K562 (cell line): ENCODE data around the gene C2CD4D. TPM values are rescaled to one million over a fixed set of nuclear protein-coding genes. Genes with fewer than 3 reads are reported as not detected.

ENCODE experiments used
- ATAC-seq: fragments of 200-7000 bp; cut with Tn5 transposase; 3 replicates; pipeline ENCODE4 v1.9.1; 2020; ENCODE audit warnings: moderate library complexity
- BruUV-seq: library from RNA; stranded (reverse); fragments of 400-500 nt; replicated peaks from 2 replicates; lab custom pipeline; 2021; lab: Mats Ljungman, UMichigan
- CTCF ChIA-PET: fragments of 300-600 bp; formaldehyde crosslinking; extraction: SDS; loops from one replicate; lab custom pipeline; 2021; ENCODE audit warnings: low intra/inter-chr PET ratio; lab: Yijun Ruan, JAX
- POLR2A ChIA-PET: fragments of 300-600, 350-650 bp; sonication (Branson Sonifier 250); formaldehyde crosslinking; extraction: SDS; loops from one replicate; lab custom pipeline; 2021; ENCODE audit warnings: antibody characterized with exemption, inconsistent platforms; lab: Yijun Ruan, JAX
- DNase-seq, 4 experiments: peaks; one replicate each; pipeline versions ENCODE4 v3.0.0 to v3.0.0-alpha.2; 2011 to 2018; ENCODE audit warnings: low spot score in 3 of 4, mixed read lengths in 3 of 4; ENCODE audit errors: extremely low read depth in 1 of 4
- FAIRE-seq: peaks from 2 replicates; lab custom pipeline; 2011; peaks lifted over from hg19 to GRCh38; lab: Jason Lieb, UNC
- H2AFZ ChIP-seq: 2 replicates; pipeline ENCODE4 v1.6.0; 2011; ENCODE audit warnings: low read depth, low read length, control low read depth, inconsistent platforms
- H3K27ac ChIP-seq: fragments of 200-600 bp; 3 replicates; pipeline ENCODE4 v1.8.0; 2011; ENCODE audit warnings: low read depth, mild to moderate bottlenecking, control low read depth, inconsistent platforms, low read length, moderate library complexity, mixed read lengths; ENCODE audit errors: extremely low read depth
- H3K27me3 ChIP-seq, 2 experiments: fragments of 300-600 bp in 1 of 2; 2 replicates in 1 of 2; 3 replicates in 1 of 2; pipeline versions ENCODE4 v1.6.0 to v1.8.0; 2011; ENCODE audit warnings: inconsistent platforms in 2 of 2, low read length in 2 of 2, mild to moderate bottlenecking in 1 of 2, mixed read lengths in 1 of 2, moderate library complexity in 1 of 2; ENCODE audit not compliant: control insufficient read depth in 2 of 2, insufficient read depth in 2 of 2
- H3K36me3 ChIP-seq: fragments of 300-600 bp; 3 replicates; pipeline ENCODE4 v1.8.0; 2011; ENCODE audit warnings: mild to moderate bottlenecking, low read length, inconsistent platforms; ENCODE audit not compliant: control insufficient read depth, insufficient read depth
- H3K4me1 ChIP-seq, 2 experiments: fragments of 200-600 bp in 1 of 2; replicated peaks in 1 of 2; 2 replicates in 1 of 2; 3 replicates in 1 of 2; pipeline versions ENCODE4 v1.5.1 to v1.8.0; 2011; ENCODE audit warnings: inconsistent platforms in 2 of 2, low read length in 2 of 2, mild to moderate bottlenecking in 1 of 2, mixed read lengths in 1 of 2, moderate library complexity in 1 of 2; ENCODE audit not compliant: control insufficient read depth in 2 of 2, insufficient read depth in 2 of 2
- H3K4me2 ChIP-seq: 2 replicates; pipeline ENCODE4 v1.6.1; 2011; ENCODE audit warnings: low read length, control low read depth, inconsistent platforms, mixed read lengths; ENCODE audit not compliant: insufficient read depth
- H3K4me3 ChIP-seq: fragments of 200-600 bp; sonication (generic), shearing (Covaris generic); 2 replicates; pipeline ENCODE4 v1.5.1; 2016; ENCODE audit warnings: control low read depth, inconsistent platforms
- H3K79me2 ChIP-seq: fragments of 200-600 bp; 3 replicates; pipeline ENCODE4 v1.8.0; 2011; ENCODE audit warnings: low read length, inconsistent platforms; ENCODE audit not compliant: control insufficient read depth, insufficient read depth
- H3K9ac ChIP-seq, 2 experiments: 2 replicates each; pipeline versions ENCODE4 v1.6.0 to v1.6.1; 2011; ENCODE audit warnings: low read depth in 2 of 2, low read length in 2 of 2, control low read depth in 1 of 2, inconsistent platforms in 1 of 2, mild to moderate bottlenecking in 1 of 2, mixed read lengths in 1 of 2; ENCODE audit not compliant: insufficient read depth in 1 of 2
- H3K9me1 ChIP-seq: one replicate; pipeline ENCODE4 v1.6.0; 2011; ENCODE audit warnings: inconsistent platforms, mild to moderate bottlenecking, low read length, moderate library complexity; ENCODE audit not compliant: control insufficient read depth, insufficient read depth
- H3K9me3 ChIP-seq: replicated peaks from 2 replicates; pipeline ENCODE4 v1.5.1; 2011; ENCODE audit warnings: low read depth, low read length, inconsistent platforms; ENCODE audit not compliant: control insufficient read depth, insufficient read depth
- H4K20me1 ChIP-seq: replicated peaks from 2 replicates; pipeline ENCODE4 v1.6.1; 2011; ENCODE audit warnings: low read length, inconsistent platforms, mixed read lengths; ENCODE audit not compliant: control insufficient read depth, insufficient read depth
- ARNT ChIP-seq, 2 experiments: fragments of 450-650 bp; IDR thresholded peaks; 2 replicates each; pipeline ENCODE4 v1.6.1; 2016; ENCODE audit warnings: mild to moderate bottlenecking in 1 of 2
- CEBPB ChIP-seq: fragments of 450-650 bp; IDR thresholded peaks from 2 replicates; pipeline ENCODE4 v1.6.1; 2016; ENCODE audit warnings: missing genetic modification characterization, missing compliant biosample characterization
- VEZF1 ChIP-seq: fragments of 200-800 bp; sonication (Bioruptor generic); IDR thresholded peaks from 2 replicates; pipeline ENCODE4 v1.6.1; 2017; ENCODE audit warnings: missing genetic modification characterization, missing compliant biosample characterization
- ZKSCAN1 ChIP-seq: fragments of 150-350 bp; IDR thresholded peaks from 2 replicates; pipeline ENCODE4 v1.6.1; 2016; ENCODE audit warnings: low read depth, low read length
- ZNF134 ChIP-seq: fragments of 250-450 bp; sonication (Bioruptor Pico); conservative IDR thresholded peaks from 2 replicates; pipeline ENCODE4 v1.4.0; 2020
- WGBS: fragments of 100-300 bp; shearing (Covaris generic); methylation state at CpG from one replicate; pipeline ENCODE4 v1.1.6; 2016; ENCODE audit warnings: low coverage, mixed read lengths; ENCODE audit not compliant: insufficient coverage; ENCODE audit errors: missing lambda C conversion rate; 5-methylcytosine and 5-hydroxymethylcytosine counted together
- in situ Hi-C: fragments of 300-500 bp; cut with MboI; formaldehyde crosslinking; loops from 4 replicates; pipeline ENCODE4 v1.15.0; 2018; ENCODE audit warnings: inconsistent platforms, mixed read lengths
- intact Hi-C: fragments of 100-400 bp; cut with micrococcal nuclease; formaldehyde crosslinking; loops from 2 replicates; pipeline ENCODE4 v1.14.2; 2022
- polyA plus RNA-seq, 8 experiments: library from polyadenylated mRNA; depleted of rRNA in 4 of 8; stranded (reverse) in 5 of 8; unstranded in 3 of 8; fragments of >200 nt; fragmentation: Nextera tagmentation in 2 of 8; fragmentation: Illumina TruSeq in 1 of 8; extraction: Ambion mirVana in 2 of 8; extraction: Trizol in 1 of 8; gene quantifications; 2 replicates each; pipeline versions ENCODE4 v1.2.1 to v1.2.3, GENCODE V29; 2011 to 2014; ENCODE audit warnings: inconsistent platforms in 1 of 8, missing spikeins in 1 of 8
- total RNA-seq, 7 experiments: library from RNA; depleted of rRNA in 6 of 7; stranded (reverse); fragments of >200 nt in 6 of 7; fragmentation: Illumina TruSeq in 2 of 7; extraction: Trizol in 2 of 7; gene quantifications; 2 replicates each; pipeline versions ENCODE4 v1.2.1 to v1.2.3, GENCODE V29; 2011 to 2021; ENCODE audit warnings: low replicate concordance in 1 of 7
- TF ChIP-seq, protein P1 (sequence below), 2 experiments: fragments of 150-350 bp in 1 of 2; IDR thresholded peaks; 2 replicates each; pipeline ENCODE4 v1.6.1; 2012 to 2016; ENCODE audit warnings: low read depth in 2 of 2, low read length in 2 of 2, mild to moderate bottlenecking in 1 of 2, moderate library complexity in 1 of 2
- TF ChIP-seq, protein P2 (sequence below): sonication (generic); formaldehyde crosslinking; IDR thresholded peaks from 2 replicates; pipeline ENCODE4 v1.9.0; 2022; ENCODE audit warnings: mild to moderate bottlenecking, missing genetic modification reagents

Gene C2CD4D
- total and polyA plus RNA-seq, 9 of the 15 experiments (the other 6 are each of a cell fraction or from before 2014, with no cell fraction given): not detected

DNA sequence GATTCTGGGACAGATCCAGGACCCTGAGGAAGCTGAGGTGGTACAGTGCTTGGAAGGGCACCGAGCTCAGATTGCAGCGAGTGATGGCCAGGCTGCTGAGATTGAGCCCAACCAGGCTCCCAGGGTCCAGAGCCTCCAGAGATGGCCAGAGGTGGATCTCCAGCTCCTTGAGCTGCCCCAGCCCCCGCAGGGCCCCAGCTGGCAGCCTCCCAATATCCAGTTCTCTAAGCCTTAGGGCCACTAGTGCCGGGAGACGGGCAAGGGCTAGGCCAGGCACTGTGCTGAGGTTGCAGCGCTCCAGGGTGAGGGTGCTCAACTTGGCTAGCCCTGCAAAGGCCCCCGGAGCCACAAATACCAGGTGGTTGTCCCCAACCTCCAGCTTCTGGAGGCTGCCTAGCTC, 37.8 kb downstream of the C2CD4D start:
- ChIA-PET CTCF (no interaction called here), POLR2A (interaction anchor here (0.5 to 1.8 kb wide), 4 partner anchors 12 to 25 kb away, joined by 3 to 9 read pairs (median 4); partner anchors contain the start of gene TDRKH)
- Histone ChIP-seq H3K4me3 (no peak overlapping the region), H3K27ac (no peak overlapping the region), H3K79me2 (no peaks in the 10 kb centered on the region), H3K9ac (no peak overlapping the region), H3K27me3 (peaks cover 54 to 85% of the 10 kb centered on the region in 2 experiments), H3K9me3 (no peaks in the 10 kb centered on the region), H3K36me3 (no peaks in the 10 kb centered on the region), H4K20me1 (peaks cover 19% of the 10 kb centered on the region), H3K4me2 (no peak overlapping the region), H3K9me1 (no peaks in the 10 kb centered on the region), H2AFZ (no peak overlapping the region), H3K4me1 (peaks cover 0 to 8% of the 10 kb centered on the region in 2 experiments; a peak in 1 of 5 replicates)
- in situ Hi-C loops (no loop called here), intact Hi-C loops (no loop called here)
- no TSS peak for BruUV-seq
- FAIRE-seq (no peak), DNase-seq (no peak), ATAC-seq (no peak)
- TF ChIP-seq CEBPB (tag): no peak
- no peak for TF ChIP-seq VEZF1 (CRISPR knock-in tag)
- TF ChIP-seq, protein P1, sequence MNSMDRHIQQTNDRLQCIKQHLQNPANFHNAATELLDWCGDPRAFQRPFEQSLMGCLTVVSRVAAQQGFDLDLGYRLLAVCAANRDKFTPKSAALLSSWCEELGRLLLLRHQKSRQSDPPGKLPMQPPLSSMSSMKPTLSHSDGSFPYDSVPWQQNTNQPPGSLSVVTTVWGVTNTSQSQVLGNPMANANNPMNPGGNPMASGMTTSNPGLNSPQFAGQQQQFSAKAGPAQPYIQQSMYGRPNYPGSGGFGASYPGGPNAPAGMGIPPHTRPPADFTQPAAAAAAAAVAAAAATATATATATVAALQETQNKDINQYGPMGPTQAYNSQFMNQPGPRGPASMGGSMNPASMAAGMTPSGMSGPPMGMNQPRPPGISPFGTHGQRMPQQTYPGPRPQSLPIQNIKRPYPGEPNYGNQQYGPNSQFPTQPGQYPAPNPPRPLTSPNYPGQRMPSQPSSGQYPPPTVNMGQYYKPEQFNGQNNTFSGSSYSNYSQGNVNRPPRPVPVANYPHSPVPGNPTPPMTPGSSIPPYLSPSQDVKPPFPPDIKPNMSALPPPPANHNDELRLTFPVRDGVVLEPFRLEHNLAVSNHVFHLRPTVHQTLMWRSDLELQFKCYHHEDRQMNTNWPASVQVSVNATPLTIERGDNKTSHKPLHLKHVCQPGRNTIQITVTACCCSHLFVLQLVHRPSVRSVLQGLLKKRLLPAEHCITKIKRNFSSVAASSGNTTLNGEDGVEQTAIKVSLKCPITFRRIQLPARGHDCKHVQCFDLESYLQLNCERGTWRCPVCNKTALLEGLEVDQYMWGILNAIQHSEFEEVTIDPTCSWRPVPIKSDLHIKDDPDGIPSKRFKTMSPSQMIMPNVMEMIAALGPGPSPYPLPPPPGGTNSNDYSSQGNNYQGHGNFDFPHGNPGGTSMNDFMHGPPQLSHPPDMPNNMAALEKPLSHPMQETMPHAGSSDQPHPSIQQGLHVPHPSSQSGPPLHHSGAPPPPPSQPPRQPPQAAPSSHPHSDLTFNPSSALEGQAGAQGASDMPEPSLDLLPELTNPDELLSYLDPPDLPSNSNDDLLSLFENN (IDR thresholded peaks at IDR 0.05; ENCODE audit: low read depth in 2 of 2, low read length in 2 of 2): no peak
- no peak for TF ChIP-seq ZKSCAN1
- TF ChIP-seq ZNF134 (CRISPR knock-in tag): no peak
- TF ChIP-seq, protein P2, sequence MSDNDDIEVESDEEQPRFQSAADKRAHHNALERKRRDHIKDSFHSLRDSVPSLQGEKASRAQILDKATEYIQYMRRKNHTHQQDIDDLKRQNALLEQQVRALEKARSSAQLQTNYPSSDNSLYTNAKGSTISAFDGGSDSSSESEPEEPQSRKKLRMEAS: no peak
- TF ChIP-seq ARNT (IDR thresholded peaks at IDR 0.05): no peak
- 5% methylated on average over 7 of the region's 7 CpGs for WGBS
